A673 (cell line): ENCODE measurements around the gene CD79A. TPM values are rescaled to one million over a fixed set of nuclear protein-coding genes. Genes with fewer than 3 reads are reported as not detected.

Experiments
- BruUV-seq: library from RNA; stranded (reverse); fragments of 400-500 nt; replicated peaks from 2 replicates; lab custom pipeline; 2021; lab: Mats Ljungman, UMichigan
- CTCF ChIA-PET: fragments of 300-600 bp; sonication (Branson Sonifier 250); formaldehyde crosslinking; loops from one replicate; lab custom pipeline; 2022; ENCODE audit warnings: antibody characterized with exemption; lab: Charles Lee
- POLR2A ChIA-PET: fragments of 300-600 bp; sonication (Branson Sonifier 250); formaldehyde crosslinking; loops from one replicate; lab custom pipeline; 2022; ENCODE audit warnings: antibody characterized with exemption; ENCODE audit not compliant: low non-redundant PET; lab: Charles Lee
- DNase-seq: peaks from one replicate; pipeline ENCODE4 v3.0.0-alpha.2; 2015; ENCODE audit warnings: low spot score
- H3K27ac ChIP-seq: fragments of 200-600 bp; sonication (generic); 2 replicates; pipeline ENCODE4 v1.5.1; 2016; ENCODE audit warnings: mixed run types, low read depth, mild to moderate bottlenecking, mixed read lengths, antibody characterized with exemption, low read length; ENCODE audit not compliant: poor library complexity, severe bottlenecking
- H3K27me3 ChIP-seq: fragments of 200-600 bp; sonication (generic); replicated peaks from 2 replicates; pipeline ENCODE4 v1.6.1; 2017; ENCODE audit warnings: mixed run types, low read depth, mild to moderate bottlenecking, mixed read lengths, antibody characterized with exemption, low read length; ENCODE audit not compliant: insufficient read depth, poor library complexity
- H3K36me3 ChIP-seq: fragments of 200-600 bp; sonication (generic); 2 replicates; pipeline ENCODE4 v1.6.1; 2016; ENCODE audit warnings: mixed run types, mild to moderate bottlenecking, mixed read lengths, antibody characterized with exemption, low read length; ENCODE audit not compliant: insufficient read depth, poor library complexity, severe bottlenecking
- H3K4me1 ChIP-seq: fragments of 200-600 bp; sonication (generic); 2 replicates; pipeline ENCODE4 v1.6.1; 2017; ENCODE audit warnings: mixed run types, mild to moderate bottlenecking, mixed read lengths, antibody characterized with exemption, low read length; ENCODE audit not compliant: insufficient read depth, poor library complexity, severe bottlenecking
- H3K4me3 ChIP-seq: fragments of 200-600 bp; sonication (generic); 2 replicates; pipeline ENCODE4 v1.5.1; 2016; ENCODE audit warnings: low read depth, mixed run types, mild to moderate bottlenecking, mixed read lengths, low read length; ENCODE audit not compliant: poor library complexity, severe bottlenecking
- H3K9me3 ChIP-seq: fragments of 200-600 bp; sonication (generic); 2 replicates; pipeline ENCODE4 v1.6.1; 2016; ENCODE audit warnings: mixed run types, low read depth, mild to moderate bottlenecking, mixed read lengths, antibody characterized with exemption, low read length; ENCODE audit not compliant: poor library complexity, severe bottlenecking
- CTCF ChIP-seq: fragments of 300-800, 200-600 bp; sonication (generic); conservative IDR thresholded peaks from 2 replicates; pipeline ENCODE4 v1.5.1; 2017; ENCODE audit warnings: low read depth, mild to moderate bottlenecking, antibody characterized with exemption, low read length, moderate library complexity, mixed read lengths
- EZH2 ChIP-seq: fragments of 200-600 bp; sonication (generic); IDR thresholded peaks from 2 replicates; pipeline ENCODE4 v1.6.1; 2017; ENCODE audit warnings: borderline replicate concordance, low read depth, mild to moderate bottlenecking, mixed read lengths, antibody characterized with exemption, low read length; ENCODE audit not compliant: poor library complexity, severe bottlenecking
- intact Hi-C: fragments of 100-400 bp; cut with micrococcal nuclease; formaldehyde crosslinking; loops from one replicate; pipeline ENCODE4 v1.10.0; 2022; ENCODE audit not compliant: unreplicated experiment
- microRNA-seq: library from miRNA; unstranded; fragments of <30 nt; microRNA quantifications from one replicate; pipeline ENCODE4 v1.2.0, GENCODE V29; 2021
- total RNA-seq: library from RNA; stranded (reverse); gene quantifications from 2 replicates; pipeline ENCODE4 v1.2.3, GENCODE V29; 2021

Gene CD79A
- total RNA-seq, 1 experiment from 2014 or later: 17.8 TPM

- intact Hi-C loops: loop anchor here (5.0 kb wide), 1 partner anchor 47 kb away; the partner anchor contains the start of gene ARHGEF1
- Histone ChIP-seq H3K9me3 (no peaks in the 10 kb centered on the region), H3K4me1 (peaks cover 51% of the 10 kb centered on the region), H3K27ac (no peak overlapping the region), H3K4me3 (no peak overlapping the region), H3K36me3 (no peaks in the 10 kb centered on the region), H3K27me3 (no peaks in the 10 kb centered on the region)
- DNase-seq: no peak
- no peak for TF ChIP-seq EZH2
- CTCF ChIA-PET: no interaction called here
- POLR2A ChIA-PET: no interaction called here
- BruUV-seq: no TSS peak
Measured at GRCh38 chr19:41929536-41930071, 52.5 kb downstream of the CD79A start.

- Histone ChIP-seq H3K9me3 (no peaks in the 10 kb centered on the region), H3K27ac (no peak overlapping the region), H3K4me3 (no peak overlapping the region), H3K4me1 (peaks cover 58% of the 10 kb centered on the region), H3K27me3 (no peaks in the 10 kb centered on the region), H3K36me3 (no peaks in the 10 kb centered on the region)
- no peak for DNase-seq
- intact Hi-C loops: loop anchor here (5.0 kb wide), 1 partner anchor 48 kb away; the partner anchor contains the start of gene ARHGEF1
- TF ChIP-seq CTCF (no peak), EZH2 (no peak)
- POLR2A ChIA-PET: no interaction called here
- BruUV-seq: no TSS peak
- CTCF ChIA-PET: interaction anchor here (0.6 kb wide), 1 partner anchor 129 kb away, joined by 4 read pairs; no protein-coding TSS in a partner anchor
Measured at GRCh38 chr19:41930322-41930722, 53.2 kb downstream of the CD79A start.

Small RNA genes within 50 kb of the gene (microRNA-seq; reads per million reads assigned to microRNA genes)
- 1.9 reads per million for gene MIR6797

Other genes starting within 250 kb of the CD79A start
- 0.43 and 0.44 TPM in 2 replicates for gene CEACAM7, start 189.0 kb upstream of the CD79A start, total RNA-seq
- 0.54 and 0.90 TPM in 2 replicates for gene CEACAM5, start 168.7 kb upstream of the CD79A start, total RNA-seq
- gene CEACAM6, start 121.7 kb upstream of the CD79A start, total RNA-seq: 2.1 and 2.4 TPM in 2 replicates
- gene CEACAM3, start 80.7 kb upstream of the CD79A start, total RNA-seq: not detected in 2 replicates
- gene LYPD4, start 32.6 kb upstream of the CD79A start, total RNA-seq: not detected in 2 replicates
- not detected in 2 replicates for gene DMRTC2, start 32.2 kb upstream of the CD79A start, total RNA-seq
- gene RPS19, start 17.0 kb upstream of the CD79A start, total RNA-seq: 2,479 and 2,559 TPM in 2 replicates
- gene ARHGEF1, start 5.9 kb downstream of the CD79A start, total RNA-seq: 159 and 164 TPM in 2 replicates
- gene ERFL, start 51.2 kb downstream of the CD79A start, total RNA-seq: 0.95 and 1.2 TPM in 2 replicates
- 114 and 124 TPM in 2 replicates for gene RABAC1, start 82.0 kb downstream of the CD79A start, total RNA-seq
- 8.5 and 9.0 TPM in 2 replicates for gene ATP1A3, start 117.0 kb downstream of the CD79A start, total RNA-seq
- gene GRIK5, start 192.9 kb downstream of the CD79A start, total RNA-seq: 21.2 and 24.0 TPM in 2 replicates
- 24.3 and 27.5 TPM in 2 replicates for gene ZNF574, start 198.9 kb downstream of the CD79A start, total RNA-seq